Measurements from ENCODE around the gene MAD2L2.

MAD2L2 gene

DNA sequence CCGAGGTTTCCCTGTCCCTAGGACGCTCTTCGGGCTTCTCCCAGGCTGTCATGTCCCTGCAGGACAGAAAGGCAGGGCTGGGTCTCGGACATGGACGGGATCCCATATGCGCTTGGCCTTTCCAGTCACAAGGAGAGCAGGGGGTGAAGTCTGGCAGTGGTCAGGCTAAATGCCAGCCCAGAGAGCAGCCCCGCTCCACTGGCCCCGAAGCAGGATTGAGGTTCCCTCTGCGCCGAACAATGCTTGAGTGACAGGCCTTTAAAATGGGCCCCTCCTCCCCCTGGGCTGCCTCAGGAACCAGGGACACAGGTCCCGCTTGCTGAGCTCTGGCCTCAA, 23.2 kb upstream of the MAD2L2 start:
- Histone ChIP-seq H3K27me3 (peaks cover 97% of the 10 kb centered on the region), H3K36me3 (no peaks in the 10 kb centered on the region), H3K4me1 (ENCODE audit: control insufficient read depth in 1 of 2, insufficient read depth in 1 of 2, low read depth in 1 of 2, low read length in 1 of 2) (no peaks in the 10 kb centered on the region), H3K4me3 (ENCODE audit: low read depth in 1 of 2, low read length in 1 of 2) (no peak overlapping the region), H3K9me3 (no peaks in the 10 kb centered on the region), H3K27ac (no peak overlapping the region)
- TF ChIP-seq, protein P1, sequence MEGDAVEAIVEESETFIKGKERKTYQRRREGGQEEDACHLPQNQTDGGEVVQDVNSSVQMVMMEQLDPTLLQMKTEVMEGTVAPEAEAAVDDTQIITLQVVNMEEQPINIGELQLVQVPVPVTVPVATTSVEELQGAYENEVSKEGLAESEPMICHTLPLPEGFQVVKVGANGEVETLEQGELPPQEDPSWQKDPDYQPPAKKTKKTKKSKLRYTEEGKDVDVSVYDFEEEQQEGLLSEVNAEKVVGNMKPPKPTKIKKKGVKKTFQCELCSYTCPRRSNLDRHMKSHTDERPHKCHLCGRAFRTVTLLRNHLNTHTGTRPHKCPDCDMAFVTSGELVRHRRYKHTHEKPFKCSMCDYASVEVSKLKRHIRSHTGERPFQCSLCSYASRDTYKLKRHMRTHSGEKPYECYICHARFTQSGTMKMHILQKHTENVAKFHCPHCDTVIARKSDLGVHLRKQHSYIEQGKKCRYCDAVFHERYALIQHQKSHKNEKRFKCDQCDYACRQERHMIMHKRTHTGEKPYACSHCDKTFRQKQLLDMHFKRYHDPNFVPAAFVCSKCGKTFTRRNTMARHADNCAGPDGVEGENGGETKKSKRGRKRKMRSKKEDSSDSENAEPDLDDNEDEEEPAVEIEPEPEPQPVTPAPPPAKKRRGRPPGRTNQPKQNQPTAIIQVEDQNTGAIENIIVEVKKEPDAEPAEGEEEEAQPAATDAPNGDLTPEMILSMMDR (IDR thresholded peaks at IDR 0.05): no peak

DNA sequence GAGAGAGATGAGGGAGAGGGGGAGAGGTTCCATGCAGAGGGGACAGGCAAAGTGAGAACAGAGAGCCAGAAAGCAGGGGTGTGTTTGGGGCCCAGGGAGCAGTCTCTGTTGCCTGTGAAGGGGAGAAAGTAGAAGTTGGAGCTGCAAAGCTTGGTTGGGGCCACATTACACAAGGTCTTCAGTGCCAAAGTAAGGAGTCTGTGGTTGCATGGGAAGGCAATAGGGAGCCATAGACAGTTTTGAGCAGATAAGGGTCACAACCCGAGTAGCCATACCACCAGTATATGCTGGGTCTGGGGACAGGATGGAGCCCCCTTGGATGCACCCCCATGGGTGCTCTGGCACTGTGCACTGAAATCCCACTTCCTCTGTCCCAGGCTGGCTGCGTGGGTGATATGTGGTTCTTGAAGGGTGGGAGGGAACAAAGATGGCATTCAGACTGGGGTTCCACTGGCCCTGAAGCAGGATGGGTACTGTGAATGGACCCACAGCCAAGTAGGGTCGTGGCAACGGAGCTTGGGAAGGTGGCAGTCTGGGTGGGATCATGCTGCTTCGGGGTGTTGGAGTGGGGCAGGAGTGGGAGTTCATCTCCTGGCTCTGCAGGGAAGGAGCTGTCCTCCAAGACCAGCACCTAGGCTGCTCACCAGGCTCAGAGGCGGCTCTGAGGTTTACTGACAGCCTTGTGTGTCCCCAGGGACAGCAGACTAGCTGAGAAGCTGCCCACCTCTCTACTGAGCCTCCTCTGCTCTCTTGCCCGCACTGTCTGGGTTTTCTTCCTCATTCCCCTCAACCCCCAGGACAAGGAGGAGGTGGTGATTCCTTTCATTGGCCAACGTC, 22.6 kb upstream of the MAD2L2 start:
- H3K27ac ChIP-seq: no peak overlapping the region
- TF ChIP-seq, protein P1 (IDR thresholded peaks at IDR 0.05): no peak

DNA sequence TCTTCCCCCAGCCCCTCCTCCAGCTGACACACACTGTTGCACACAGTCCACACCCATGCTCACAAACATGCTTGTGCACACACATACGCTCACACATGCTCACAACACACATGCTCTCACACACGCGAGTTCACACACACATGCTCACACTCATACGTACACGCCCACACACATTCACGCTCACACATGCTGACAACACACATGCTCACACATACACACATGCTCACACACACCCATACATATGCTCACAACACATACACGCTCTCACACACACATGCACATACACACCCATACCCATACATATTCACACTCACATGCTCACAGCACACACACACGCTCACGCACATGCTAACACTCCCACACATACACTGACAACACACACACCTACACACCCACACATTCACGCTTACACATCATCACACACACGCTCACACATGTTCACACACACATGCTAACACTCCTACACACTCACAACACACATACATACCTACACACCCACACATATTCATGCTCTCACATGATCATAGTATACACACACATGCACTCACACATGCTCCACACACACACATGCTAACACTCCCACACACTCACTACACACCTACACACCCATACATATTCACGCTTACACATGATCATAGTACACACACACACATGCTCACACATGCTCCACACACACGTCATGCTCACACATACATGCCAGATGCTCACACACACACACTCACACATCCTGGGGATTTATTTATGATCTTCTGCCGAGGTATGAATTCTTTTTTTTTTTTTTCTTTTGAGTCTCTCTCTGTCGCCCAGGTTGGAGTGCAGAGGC, 21.2 kb upstream of the MAD2L2 start:
- Histone ChIP-seq H3K36me3 (no peaks in the 10 kb centered on the region), H3K27ac (no peak overlapping the region), H3K4me3 (ENCODE audit: low read depth in 1 of 2, low read length in 1 of 2) (no peak overlapping the region), H3K4me1 (ENCODE audit: control insufficient read depth in 1 of 2, insufficient read depth in 1 of 2, low read depth in 1 of 2, low read length in 1 of 2) (no peaks in the 10 kb centered on the region), H3K27me3 (peaks cover 97% of the 10 kb centered on the region), H3K9me3 (no peaks in the 10 kb centered on the region)
- TF ChIP-seq, protein P1 (IDR thresholded peaks at IDR 0.05): no peak

More for the DNA sequence above, 22.6 kb upstream of the MAD2L2 start:
- peaks cover 97% of the 10 kb centered on the region for H3K27me3 ChIP-seq
- no peaks in the 10 kb centered on the region for H3K4me1 ChIP-seq (ENCODE audit: control insufficient read depth in 1 of 2, insufficient read depth in 1 of 2, low read depth in 1 of 2, low read length in 1 of 2)
- H3K9me3 ChIP-seq: no peaks in the 10 kb centered on the region
- H3K36me3 ChIP-seq: no peaks in the 10 kb centered on the region
- no peak overlapping the region for H3K4me3 ChIP-seq (ENCODE audit: low read depth in 1 of 2, low read length in 1 of 2)

DNA sequence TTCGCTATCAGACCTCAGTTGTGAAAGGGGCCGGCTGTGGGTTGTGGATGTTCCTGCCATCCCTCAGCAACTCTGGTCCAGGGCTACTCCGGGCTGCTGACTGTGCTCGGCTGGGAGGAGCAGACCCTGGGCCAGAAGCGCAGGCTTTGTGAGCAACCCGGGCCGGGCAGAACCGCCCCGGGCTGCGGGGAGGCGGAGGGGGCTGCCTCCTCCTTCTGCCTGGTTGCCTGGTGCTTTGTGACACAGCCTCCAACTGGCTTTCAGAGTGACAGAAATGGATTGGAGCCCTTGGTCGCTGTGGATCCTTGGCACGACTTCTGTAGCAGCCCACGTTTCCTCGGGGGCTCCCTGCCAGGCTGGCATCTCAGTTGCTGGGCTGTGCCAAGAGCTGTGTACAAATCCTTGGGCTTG, 20.6 kb upstream of the MAD2L2 start:
- Histone ChIP-seq H3K36me3 (no peaks in the 10 kb centered on the region), H3K9me3 (no peaks in the 10 kb centered on the region), H3K4me3 (ENCODE audit: low read depth in 1 of 2, low read length in 1 of 2) (no peak overlapping the region), H3K27me3 (peaks cover 96% of the 10 kb centered on the region), H3K27ac (no peak overlapping the region), H3K4me1 (ENCODE audit: control insufficient read depth in 1 of 2, insufficient read depth in 1 of 2, low read depth in 1 of 2, low read length in 1 of 2) (no peaks in the 10 kb centered on the region)
- TF ChIP-seq, protein P1 (IDR thresholded peaks at IDR 0.05): no peak

DNA sequence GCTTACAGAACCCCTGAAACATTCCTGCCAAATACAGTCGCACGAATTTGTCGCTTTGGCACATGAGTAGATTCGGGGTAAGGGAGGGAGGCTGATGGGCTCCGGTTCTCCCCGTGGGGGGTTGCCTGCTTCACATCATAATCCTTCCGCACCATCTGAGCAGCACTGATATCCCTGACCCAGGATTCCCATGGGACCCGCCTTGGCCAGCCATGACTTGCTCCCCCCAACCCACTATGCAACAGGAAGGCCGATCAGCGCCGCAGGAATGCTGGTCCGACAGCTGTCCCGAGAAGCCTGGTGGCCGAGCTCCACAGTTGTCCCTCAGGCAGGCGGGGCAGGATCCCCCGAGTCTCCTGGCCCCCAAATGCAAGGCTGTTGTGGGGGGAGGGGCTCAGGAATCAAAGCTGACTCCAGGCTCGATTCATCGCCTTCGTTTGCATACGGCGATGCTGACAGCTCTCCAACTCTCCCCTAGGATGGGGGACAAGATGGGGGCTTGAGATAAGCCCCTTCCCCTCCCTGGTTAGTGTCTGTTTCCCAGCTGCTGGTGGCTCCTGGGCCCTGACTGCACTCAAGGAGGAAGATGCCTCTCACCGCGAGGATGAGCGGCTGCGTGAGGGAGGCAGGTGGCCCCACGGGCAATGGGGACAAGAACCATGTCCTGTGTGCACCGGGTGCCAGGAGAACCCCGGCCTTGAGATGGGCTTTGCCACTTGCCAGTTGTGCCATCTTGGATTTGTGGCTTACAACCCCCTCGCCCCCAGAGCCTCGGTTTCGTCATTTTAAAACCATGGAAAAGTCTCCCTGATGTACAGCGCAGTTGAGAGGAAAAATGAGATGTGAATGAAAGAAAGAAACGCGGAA, 19.9 kb upstream of the MAD2L2 start:
- no peaks in the 10 kb centered on the region for H3K4me1 ChIP-seq (ENCODE audit: control insufficient read depth in 1 of 2, insufficient read depth in 1 of 2, low read depth in 1 of 2, low read length in 1 of 2)
- H3K27ac ChIP-seq: no peak overlapping the region
- no peak overlapping the region for H3K4me3 ChIP-seq (ENCODE audit: low read depth in 1 of 2, low read length in 1 of 2)
- no peaks in the 10 kb centered on the region for H3K36me3 ChIP-seq
- peaks cover 89% of the 10 kb centered on the region for H3K27me3 ChIP-seq
- TF ChIP-seq, protein P1 (IDR thresholded peaks at IDR 0.05): no peak
- H3K9me3 ChIP-seq: no peaks in the 10 kb centered on the region

All from neutrophil (primary cell).